BE2C (cell line): ENCODE results near the gene ABRACL.
"Not testable (repeated sequence)": the region's sequence is repeated elsewhere in the genome, so short reads cannot be mapped to it uniquely, and the experiment has no call there.

ENCODE experiments used
- DNase-seq: peaks from one replicate; pipeline ENCODE4 v3.0.0-alpha.2; 2020
- H3K27me3 ChIP-seq: fragments of 250-450 bp; sonication (Bioruptor Pico); 2 replicates; pipeline ENCODE4 v1.5.1; 2020; ENCODE audit warnings: mild to moderate bottlenecking
- H3K36me3 ChIP-seq: fragments of 250-450 bp; sonication (Bioruptor Pico); 2 replicates; pipeline ENCODE4 v1.5.1; 2020; ENCODE audit warnings: mild to moderate bottlenecking
- H3K4me1 ChIP-seq: fragments of 250-450 bp; sonication (Bioruptor Pico); 2 replicates; pipeline ENCODE4 v1.5.1; 2020
- H3K4me3 ChIP-seq: 2 replicates; pipeline ENCODE4 v1.5.1; 2011; ENCODE audit warnings: low read depth, low read length
- H3K9me3 ChIP-seq: fragments of 250-450 bp; sonication (Bioruptor Pico); 2 replicates; pipeline ENCODE4 v1.5.1; 2020
- TF ChIP-seq, protein P1 (sequence below): IDR thresholded peaks from 2 replicates; pipeline ENCODE4 v1.5.1; 2012; ENCODE audit warnings: mild to moderate bottlenecking, low read depth, low read length

Gene ABRACL

GRCh38 chr6:139028215-139028657 is 309 bp upstream of the ABRACL start:
- Histone ChIP-seq H3K27me3 (peaks cover 39% of the 10 kb centered on the region), H3K4me1 (no peaks in the 10 kb centered on the region), H3K36me3 (no peaks in the 10 kb centered on the region), H3K9me3 (no peaks in the 10 kb centered on the region), H3K4me3 (peak overlapping the region; percentile 67)
- DNase-seq: no peak
- TF ChIP-seq, protein P1, sequence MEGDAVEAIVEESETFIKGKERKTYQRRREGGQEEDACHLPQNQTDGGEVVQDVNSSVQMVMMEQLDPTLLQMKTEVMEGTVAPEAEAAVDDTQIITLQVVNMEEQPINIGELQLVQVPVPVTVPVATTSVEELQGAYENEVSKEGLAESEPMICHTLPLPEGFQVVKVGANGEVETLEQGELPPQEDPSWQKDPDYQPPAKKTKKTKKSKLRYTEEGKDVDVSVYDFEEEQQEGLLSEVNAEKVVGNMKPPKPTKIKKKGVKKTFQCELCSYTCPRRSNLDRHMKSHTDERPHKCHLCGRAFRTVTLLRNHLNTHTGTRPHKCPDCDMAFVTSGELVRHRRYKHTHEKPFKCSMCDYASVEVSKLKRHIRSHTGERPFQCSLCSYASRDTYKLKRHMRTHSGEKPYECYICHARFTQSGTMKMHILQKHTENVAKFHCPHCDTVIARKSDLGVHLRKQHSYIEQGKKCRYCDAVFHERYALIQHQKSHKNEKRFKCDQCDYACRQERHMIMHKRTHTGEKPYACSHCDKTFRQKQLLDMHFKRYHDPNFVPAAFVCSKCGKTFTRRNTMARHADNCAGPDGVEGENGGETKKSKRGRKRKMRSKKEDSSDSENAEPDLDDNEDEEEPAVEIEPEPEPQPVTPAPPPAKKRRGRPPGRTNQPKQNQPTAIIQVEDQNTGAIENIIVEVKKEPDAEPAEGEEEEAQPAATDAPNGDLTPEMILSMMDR: no peak

DNA sequence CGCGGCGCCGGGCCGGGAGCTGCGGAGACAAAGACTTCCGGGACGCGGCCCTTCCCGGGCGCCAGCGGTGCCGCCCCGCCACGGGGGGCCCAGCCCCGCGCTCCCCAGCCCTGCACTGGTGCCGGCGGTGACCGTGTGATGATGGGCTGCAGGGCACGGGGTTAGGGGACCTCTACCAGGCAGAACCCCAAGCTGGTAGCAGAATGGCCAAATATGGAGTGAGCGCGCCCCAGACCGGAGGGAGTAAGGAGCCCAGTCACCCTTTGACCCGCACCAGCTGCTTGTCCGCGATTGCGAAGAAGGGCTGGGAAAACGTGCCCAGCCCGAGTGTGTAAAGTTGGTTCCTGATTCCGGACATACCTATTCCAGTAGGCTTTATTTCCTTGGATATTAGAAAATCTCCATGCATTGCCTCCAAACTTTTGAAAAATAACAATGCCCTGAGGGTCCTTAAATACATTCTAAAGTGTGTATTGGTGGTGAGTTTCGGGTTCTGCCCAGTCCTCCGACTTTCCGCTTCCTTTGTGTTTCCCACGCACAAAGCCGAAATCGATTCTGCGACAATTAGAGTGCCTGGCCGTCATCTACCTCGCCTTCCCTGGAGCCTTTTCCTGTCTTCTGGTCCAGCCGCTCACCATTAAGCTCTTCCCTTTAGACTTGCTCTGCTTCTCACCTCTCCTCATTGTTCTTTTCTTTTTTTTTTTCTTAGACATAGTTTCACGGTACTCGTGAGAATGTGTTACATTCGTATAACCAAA is 1.1 kb downstream of the ABRACL start:
- peaks cover 39% of the 10 kb centered on the region for H3K27me3 ChIP-seq
- peak overlapping the region; percentile 67 for H3K4me3 ChIP-seq
- DNase-seq: no peak
- H3K36me3 ChIP-seq: no peaks in the 10 kb centered on the region
- H3K9me3 ChIP-seq: no peaks in the 10 kb centered on the region
- TF ChIP-seq, protein P1: no peak
- no peaks in the 10 kb centered on the region for H3K4me1 ChIP-seq

- Histone ChIP-seq H3K27me3 (peaks cover 39% of the 10 kb centered on the region), H3K4me1 (no peaks in the 10 kb centered on the region), H3K4me3 (no peak overlapping the region), H3K36me3 (no peaks in the 10 kb centered on the region), H3K9me3 (no peaks in the 10 kb centered on the region)
- no peak for DNase-seq
- TF ChIP-seq, protein P1: no peak
Measured at GRCh38 chr6:139030228-139030963, 1.9 kb downstream of the ABRACL start.

GRCh38 chr6:139037490-139037889 is 8.9 kb downstream of the ABRACL start:
- no peaks in the 10 kb centered on the region for H3K9me3 ChIP-seq
- H3K4me3 ChIP-seq: no peak overlapping the region
- TF ChIP-seq, protein P1: no peak
- no peaks in the 10 kb centered on the region for H3K4me1 ChIP-seq
- no peak for DNase-seq
- H3K27me3 ChIP-seq: no peaks in the 10 kb centered on the region
- no peaks in the 10 kb centered on the region for H3K36me3 ChIP-seq

DNA sequence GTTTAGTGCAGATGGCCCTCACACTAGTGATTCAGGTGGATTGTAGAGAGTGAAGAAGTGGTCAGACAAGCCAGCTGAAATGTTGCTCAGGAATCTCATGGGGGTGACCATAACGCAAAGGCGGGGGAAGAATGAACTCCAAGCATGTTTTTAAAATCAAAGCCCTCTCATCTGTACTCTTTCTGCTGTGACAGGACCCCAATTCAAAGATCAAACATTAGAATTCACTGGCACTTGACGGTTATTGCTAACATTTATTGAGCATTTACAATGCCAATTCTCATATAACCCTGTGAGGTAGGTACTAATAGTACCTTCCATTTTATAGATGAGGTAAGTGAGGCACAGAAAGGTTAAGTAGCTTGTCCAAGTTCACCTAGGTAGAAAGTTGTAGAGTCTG is 15.7 kb downstream of the ABRACL start:
- no peaks in the 10 kb centered on the region for H3K36me3 ChIP-seq
- H3K4me3 ChIP-seq: no peak overlapping the region
- no peaks in the 10 kb centered on the region for H3K9me3 ChIP-seq
- no peaks in the 10 kb centered on the region for H3K4me1 ChIP-seq
- DNase-seq: no peak
- TF ChIP-seq, protein P1: no peak
- H3K27me3 ChIP-seq: peaks cover 4% of the 10 kb centered on the region; the same call in 1 of the 2 replicates

DNA sequence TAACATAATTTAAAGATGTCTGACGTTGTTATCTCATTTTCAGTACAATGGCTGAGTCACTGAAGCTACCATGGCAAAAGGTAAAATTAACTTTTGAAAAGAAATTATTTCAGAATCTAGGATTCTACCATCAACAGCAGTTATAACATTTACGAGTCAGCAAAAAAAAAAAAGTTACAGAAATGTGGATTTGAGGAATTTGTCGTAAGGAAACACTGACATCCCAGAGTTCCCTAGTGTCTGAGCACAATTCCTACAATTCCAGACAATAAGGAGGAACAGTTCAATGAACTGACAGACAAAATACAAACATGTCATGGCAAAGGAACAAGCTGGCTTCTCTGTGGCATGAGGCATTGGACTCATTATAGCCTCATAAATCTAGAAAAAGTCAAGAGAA is 19.1 kb downstream of the ABRACL start:
- Histone ChIP-seq H3K36me3 (no peaks in the 10 kb centered on the region), H3K4me3 (no peak overlapping the region), H3K9me3 (no peaks in the 10 kb centered on the region), H3K27me3 (peaks cover 4% of the 10 kb centered on the region; the same call in 1 of the 2 replicates), H3K4me1 (no peaks in the 10 kb centered on the region)
- no peak for DNase-seq
- TF ChIP-seq, protein P1: no peak

DNA sequence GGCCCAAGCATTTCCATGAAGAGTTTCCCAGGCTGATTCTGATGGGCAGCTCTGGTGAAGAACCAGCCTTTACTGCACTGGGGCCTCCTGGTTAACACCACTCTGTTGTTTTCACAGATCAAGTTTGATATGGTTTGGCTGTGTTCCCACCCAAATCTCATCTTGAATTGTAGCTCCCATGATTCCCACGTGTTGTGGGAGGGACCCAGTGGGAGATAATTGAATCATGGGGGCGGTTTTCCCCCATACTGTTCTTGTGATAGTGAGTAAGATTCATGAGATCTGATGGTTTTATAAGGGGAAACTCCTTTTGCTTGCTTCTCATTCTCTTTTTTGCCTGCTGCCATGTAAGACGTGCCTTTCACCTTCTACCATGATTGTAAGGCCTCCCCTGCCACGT is 20.4 kb downstream of the ABRACL start:
- H3K36me3 ChIP-seq, DNase-seq, H3K9me3 ChIP-seq, H3K27me3 ChIP-seq, H3K4me1 ChIP-seq, H3K4me3 ChIP-seq: not testable (repeated sequence)

GRCh38 chr6:139050131-139050769 is 21.7 kb downstream of the ABRACL start:
- H3K4me1 ChIP-seq, DNase-seq, H3K36me3 ChIP-seq, H3K27me3 ChIP-seq, H3K4me3 ChIP-seq, H3K9me3 ChIP-seq: not testable (repeated sequence)
